ENCODE results near the gene BCAT1. TPM values are rescaled to one million over a fixed set of nuclear protein-coding genes. Genes with fewer than 3 reads are reported as not detected.

BCAT1 gene
- total and polyA plus RNA-seq, 2 of the 8 experiments (the other 6 are each of a cell fraction or from before 2014, with no cell fraction given) = 19.7 to 263 TPM

GRCh38 chr12:24977060-24977459 is 28.2 kb upstream of the BCAT1 start (continued):
- TF ChIP-seq CHD7 (IDR thresholded peaks at IDR 0.05; ENCODE audit: insufficient replicate concordance, low read length) = no peak
- no peak for TF ChIP-seq TEAD4 (IDR thresholded peaks at IDR 0.05; ENCODE audit: low read depth, low read length)
- no peak for TF ChIP-seq SRF (IDR thresholded peaks at IDR 0.05; ENCODE audit: low read depth, low read length)
- TF ChIP-seq NRF1 (IDR thresholded peaks at IDR 0.05; ENCODE audit: low read depth, low read length) = no peak
- no peak for TF ChIP-seq EP300 (IDR thresholded peaks at IDR 0.05; ENCODE audit: borderline replicate concordance in 1 of 2, low read depth in 2 of 2, low read length in 2 of 2)
- no peak for TF ChIP-seq SIN3A (conservative IDR thresholded peaks at IDR 0.05 in 1 of 2, IDR thresholded peaks at IDR 0.05 in 1 of 2; ENCODE audit: low read depth in 1 of 2, low read length in 2 of 2)
- no peak for TF ChIP-seq NANOG (IDR thresholded peaks at IDR 0.05; ENCODE audit: insufficient read depth, low read depth, low read length, poor library complexity, severe bottlenecking)

Data from H1 (cell line).